Ishikawa (cell line): ENCODE data around the gene HOXB6.

Experiments
- CEBPB ChIP-seq: IDR thresholded peaks from 2 replicates; pipeline ENCODE4 v1.6.1; 2012
- EGR1 ChIP-seq: IDR thresholded peaks from 2 replicates; pipeline ENCODE4 v1.6.1; 2012
- MAX ChIP-seq: IDR thresholded peaks from 2 replicates; pipeline ENCODE4 v1.6.1; 2012
- REST ChIP-seq: IDR thresholded peaks from 2 replicates; pipeline ENCODE4 v1.6.1; 2012; ENCODE audit warnings: low read depth, mild to moderate bottlenecking

GRCh38 chr17:48579471-48579759, 25.4 kb downstream of the HOXB6 start:
- TF ChIP-seq MAX (no peak), CEBPB (no peak), EGR1 (no peak), REST (no peak)
